Endothelial cell of hepatic sinusoid (primary cell): ENCODE data around the gene CMTM8.

Experiments used
- in situ Hi-C: cut with HindIII; loops from 2 replicates; pipeline ENCODE4 v1.10.0; 2017; ENCODE audit warnings: low sequenced_read_pairs

Gene CMTM8

GRCh38 chr3:32274306-32274705 is 35.8 kb downstream of the CMTM8 start:
- in situ Hi-C loops = no loop called here

- in situ Hi-C loops = no loop called here
These were observed 37.0 kb downstream of the CMTM8 start for GRCh38 chr3:32275506-32275905.

GRCh38 chr3:32276279-32276841 is 37.9 kb downstream of the CMTM8 start:
- in situ Hi-C loops = no loop called here

GRCh38 chr3:32278714-32279113 is 40.2 kb downstream of the CMTM8 start:
- in situ Hi-C loops = no loop called here

GRCh38 chr3:32280262-32280910 is 41.9 kb downstream of the CMTM8 start:
- in situ Hi-C loops = no loop called here

GRCh38 chr3:32281570-32282106 is 43.2 kb downstream of the CMTM8 start:
- in situ Hi-C loops = no loop called here

- in situ Hi-C loops = no loop called here
These were observed 44.2 kb downstream of the CMTM8 start for GRCh38 chr3:32282578-32283154.

- in situ Hi-C loops = no loop called here
These were observed 44.8 kb downstream of the CMTM8 start for GRCh38 chr3:32283304-32283703.

GRCh38 chr3:32284443-32285212 is 46.1 kb downstream of the CMTM8 start:
- in situ Hi-C loops = no loop called here

GRCh38 chr3:32285891-32286290 is 47.4 kb downstream of the CMTM8 start:
- in situ Hi-C loops = no loop called here

- in situ Hi-C loops = no loop called here
These were observed 50.3 kb downstream of the CMTM8 start for GRCh38 chr3:32288819-32289218.

GRCh38 chr3:32290619-32291018 is 52.1 kb downstream of the CMTM8 start:
- in situ Hi-C loops = no loop called here

GRCh38 chr3:32292085-32292796 is 53.8 kb downstream of the CMTM8 start:
- in situ Hi-C loops = no loop called here

GRCh38 chr3:32293903-32294302 is 55.4 kb downstream of the CMTM8 start:
- in situ Hi-C loops = no loop called here

GRCh38 chr3:32296251-32297204 is 58.0 kb downstream of the CMTM8 start:
- in situ Hi-C loops = no loop called here

GRCh38 chr3:32297366-32297765 is 58.9 kb downstream of the CMTM8 start:
- in situ Hi-C loops = no loop called here

- in situ Hi-C loops = loop anchor here (25.0 kb wide), 1 partner anchor 114 kb away; no protein-coding TSS in a partner anchor
These were observed 62.9 kb downstream of the CMTM8 start for GRCh38 chr3:32301426-32301825.

- in situ Hi-C loops = loop anchor here (25.0 kb wide), 1 partner anchor 115 kb away; no protein-coding TSS in a partner anchor
These were observed 64.3 kb downstream of the CMTM8 start for GRCh38 chr3:32302601-32303398.

- in situ Hi-C loops = loop anchor here (25.0 kb wide), 1 partner anchor 116 kb away; no protein-coding TSS in a partner anchor
These were observed 64.9 kb downstream of the CMTM8 start for GRCh38 chr3:32303399-32303747.
